Bone marrow (tissue), 2 donors: Measurements from ENCODE around the gene CNIH2.

ENCODE experiments used
- DNase-seq, 2 donors: peaks; one replicate each; lab custom pipeline; 2025; lab: John Stamatoyannopoulos, UW

Gene CNIH2

GRCh38 chr11:66331542-66332370 lies 53.8 kb downstream of the CNIH2 start:
- no peak for DNase-seq

GRCh38 chr11:66332371-66333219 lies 54.6 kb downstream of the CNIH2 start:
- no peak for DNase-seq

GRCh38 chr11:66333220-66333877 lies 55.4 kb downstream of the CNIH2 start:
- DNase-seq = no peak
